Neural cell (in vitro differentiated cells): Measurements from ENCODE around the gene PREP.

Experiments
- CTCF ChIP-seq: fragments of 450-650 bp; IDR thresholded peaks from 2 replicates; pipeline ENCODE4 v1.5.1; 2014; ENCODE audit warnings: antibody characterized with exemption, mild to moderate bottlenecking, moderate library complexity; ENCODE audit not compliant: poor library complexity, severe bottlenecking
- EP300 ChIP-seq: fragments of 450-650 bp; conservative IDR thresholded peaks from 2 replicates; pipeline ENCODE4 v1.6.1; 2014; ENCODE audit warnings: antibody characterized with exemption, mild to moderate bottlenecking, moderate library complexity; ENCODE audit not compliant: poor library complexity, severe bottlenecking
- EZH2 ChIP-seq: fragments of 200-600, 300-800 bp; shearing (Covaris generic), sonication (generic); IDR thresholded peaks from 2 replicates; pipeline ENCODE4 v1.6.1; 2014; ENCODE audit warnings: antibody characterized with exemption, low read length, borderline replicate concordance, mild to moderate bottlenecking; ENCODE audit not compliant: insufficient read depth, poor library complexity, severe bottlenecking
- MXI1 ChIP-seq: fragments of 450-650 bp; conservative IDR thresholded peaks from 2 replicates; pipeline ENCODE4 v1.6.1; 2014; ENCODE audit warnings: antibody characterized with exemption, mild to moderate bottlenecking; ENCODE audit not compliant: poor library complexity, severe bottlenecking
- POLR2AphosphoS5 ChIP-seq: IDR thresholded peaks from 2 replicates; pipeline ENCODE4 v1.6.1; 2012
- RAD21 ChIP-seq: fragments of 450-650 bp; conservative IDR thresholded peaks from 2 replicates; pipeline ENCODE4 v1.6.1; 2014; ENCODE audit warnings: antibody characterized with exemption, mild to moderate bottlenecking, moderate library complexity
- REST ChIP-seq: IDR thresholded peaks from 2 replicates; pipeline ENCODE4 v1.6.1; 2012; ENCODE audit warnings: borderline replicate concordance
- TAF1 ChIP-seq: IDR thresholded peaks from 2 replicates; pipeline ENCODE4 v1.6.1; 2012; ENCODE audit warnings: low read depth

- TF ChIP-seq REST (no peak), MXI1 (no peak), POLR2AphosphoS5 (no peak), CTCF (no peak), EZH2 (no peak), EP300 (no peak), TAF1 (no peak), RAD21 (no peak)
Observed at GRCh38 chr6:105449756-105450390, 47.0 kb upstream of the PREP start.
